Stimulated activated CD8-positive, alpha-beta memory T cell treated with anti-CD3 and anti-CD28 coated beads, Interleukin-2, amount 100 ng/mL, for 48 hours (primary cell): ENCODE measurements around the gene EDIL3.
"Not testable (repeated sequence)": the region's sequence is repeated elsewhere in the genome, so short reads cannot be mapped to it uniquely, and the experiment has no call there.

Experiments used
- DNase-seq, 2 donors: peaks; one replicate each; pipeline ENCODE4 v3.0.0-alpha.2; 2020; ENCODE audit warnings: low read depth in 2 of 2

The EDIL3 gene

DNA sequence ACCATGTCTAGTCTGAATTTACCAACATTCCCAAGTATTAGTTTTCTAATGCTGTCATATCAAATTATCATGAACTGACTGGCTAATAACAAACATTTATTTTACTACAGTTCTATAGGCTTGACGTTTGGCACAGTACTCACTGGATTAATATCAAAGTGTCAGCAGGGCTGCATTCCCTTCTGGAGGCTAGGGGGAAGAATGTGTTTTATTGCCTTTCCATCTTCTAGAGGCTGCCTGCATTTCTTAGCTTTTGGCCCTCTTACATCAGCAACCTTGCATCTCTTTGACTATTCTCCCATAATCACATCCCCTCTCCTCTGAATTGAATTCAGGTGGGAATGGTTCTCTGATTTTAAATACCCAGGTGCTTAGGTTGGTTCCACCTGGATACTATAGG lies 84.7 kb downstream of the EDIL3 start:
- DNase-seq: no peak

DNA sequence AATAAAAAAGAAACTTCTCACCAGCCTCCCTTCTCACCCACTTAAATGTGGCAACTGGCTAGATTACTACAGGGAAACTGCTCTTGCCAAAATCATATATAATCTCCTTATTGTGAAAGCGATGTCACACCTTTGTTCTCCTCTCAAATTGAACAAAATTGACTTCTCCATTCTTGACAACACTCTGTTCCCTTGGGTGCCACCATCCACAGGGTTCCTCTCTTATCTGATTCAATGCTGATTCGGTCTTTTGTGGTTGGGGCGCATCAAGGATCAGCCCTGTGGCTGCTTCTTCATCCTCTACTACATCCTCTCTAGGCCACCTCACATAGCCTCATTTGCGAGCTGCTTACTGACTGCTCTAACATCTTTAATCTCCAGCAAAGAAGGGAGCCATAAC lies 86.1 kb downstream of the EDIL3 start:
- no peak for DNase-seq

GRCh38 chr5:84297641-84298040 lies 87.0 kb downstream of the EDIL3 start:
- DNase-seq: not testable (repeated sequence)

GRCh38 chr5:84292788-84293653 lies 91.7 kb downstream of the EDIL3 start:
- DNase-seq: no peak

DNA sequence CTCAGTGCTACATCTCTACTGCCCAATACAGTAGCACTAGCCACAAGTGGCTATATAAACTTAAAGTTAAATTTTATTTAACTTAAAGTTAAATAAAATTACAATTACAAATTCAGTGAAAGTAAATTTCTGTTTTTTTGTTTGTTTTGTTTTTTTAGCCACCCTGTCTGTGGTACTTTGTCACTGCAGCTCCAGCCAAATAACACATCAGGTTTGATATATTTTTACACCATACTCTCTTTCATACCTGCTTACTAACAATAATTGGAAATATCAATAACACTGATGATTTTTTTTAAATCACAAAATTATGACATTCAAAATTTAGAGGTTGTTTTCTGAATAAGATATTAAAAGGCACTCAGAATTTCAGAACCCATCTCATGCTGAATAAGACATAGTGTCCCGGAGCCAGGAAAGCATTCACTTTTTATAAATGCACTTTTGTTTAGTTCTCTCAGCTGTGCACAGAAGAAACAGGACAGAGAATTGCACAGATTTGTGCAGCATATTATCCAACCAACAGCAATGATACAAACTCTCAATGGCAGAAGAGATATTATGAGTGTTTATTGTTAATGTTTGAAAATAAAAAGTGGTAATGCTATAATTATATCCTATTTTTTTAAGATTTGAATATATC lies 92.6 kb downstream of the EDIL3 start:
- no peak for DNase-seq

- DNase-seq: no peak
These were observed 94.0 kb downstream of the EDIL3 start for GRCh38 chr5:84290673-84291072.

- no peak for DNase-seq
These were observed 94.5 kb downstream of the EDIL3 start for GRCh38 chr5:84290161-84290560.

DNA sequence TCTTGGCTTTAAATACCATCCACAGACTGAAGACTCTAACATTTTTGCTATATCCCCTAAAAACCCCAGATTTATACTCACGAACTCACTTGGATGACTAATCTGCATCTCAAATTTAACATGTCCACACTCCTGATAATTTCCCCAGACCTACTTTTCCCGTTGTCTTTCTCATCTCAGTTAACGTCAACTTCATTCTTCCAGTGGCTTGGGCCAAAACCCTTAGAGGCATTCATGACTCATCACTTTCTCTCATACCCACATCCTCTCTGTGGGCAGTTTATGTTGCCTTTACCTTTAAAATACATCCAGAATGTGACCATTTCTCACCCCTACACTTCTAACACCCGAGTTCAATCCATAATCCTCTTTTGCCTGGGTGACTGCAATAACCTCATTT lies 96.7 kb downstream of the EDIL3 start:
- no peak for DNase-seq

DNA sequence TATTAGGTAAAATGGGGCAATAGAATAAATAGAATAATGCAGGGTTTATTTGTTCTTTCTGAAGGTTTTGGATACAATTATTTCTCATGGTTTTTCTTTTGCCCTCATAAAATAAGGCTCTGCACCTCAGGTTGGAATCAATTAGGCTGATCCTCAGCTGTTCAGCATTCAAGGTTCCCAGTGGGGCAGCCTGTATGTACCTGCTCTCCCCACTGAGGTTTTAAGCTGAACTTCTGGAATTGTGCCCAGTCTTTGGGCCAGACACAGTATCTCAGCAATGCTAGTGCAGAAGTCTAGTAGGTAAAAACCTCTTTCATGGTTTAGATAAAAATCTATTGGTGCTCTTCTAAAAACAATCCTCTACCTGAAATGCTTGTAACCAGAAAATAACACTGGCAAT lies 98.0 kb downstream of the EDIL3 start:
- DNase-seq: no peak

DNA sequence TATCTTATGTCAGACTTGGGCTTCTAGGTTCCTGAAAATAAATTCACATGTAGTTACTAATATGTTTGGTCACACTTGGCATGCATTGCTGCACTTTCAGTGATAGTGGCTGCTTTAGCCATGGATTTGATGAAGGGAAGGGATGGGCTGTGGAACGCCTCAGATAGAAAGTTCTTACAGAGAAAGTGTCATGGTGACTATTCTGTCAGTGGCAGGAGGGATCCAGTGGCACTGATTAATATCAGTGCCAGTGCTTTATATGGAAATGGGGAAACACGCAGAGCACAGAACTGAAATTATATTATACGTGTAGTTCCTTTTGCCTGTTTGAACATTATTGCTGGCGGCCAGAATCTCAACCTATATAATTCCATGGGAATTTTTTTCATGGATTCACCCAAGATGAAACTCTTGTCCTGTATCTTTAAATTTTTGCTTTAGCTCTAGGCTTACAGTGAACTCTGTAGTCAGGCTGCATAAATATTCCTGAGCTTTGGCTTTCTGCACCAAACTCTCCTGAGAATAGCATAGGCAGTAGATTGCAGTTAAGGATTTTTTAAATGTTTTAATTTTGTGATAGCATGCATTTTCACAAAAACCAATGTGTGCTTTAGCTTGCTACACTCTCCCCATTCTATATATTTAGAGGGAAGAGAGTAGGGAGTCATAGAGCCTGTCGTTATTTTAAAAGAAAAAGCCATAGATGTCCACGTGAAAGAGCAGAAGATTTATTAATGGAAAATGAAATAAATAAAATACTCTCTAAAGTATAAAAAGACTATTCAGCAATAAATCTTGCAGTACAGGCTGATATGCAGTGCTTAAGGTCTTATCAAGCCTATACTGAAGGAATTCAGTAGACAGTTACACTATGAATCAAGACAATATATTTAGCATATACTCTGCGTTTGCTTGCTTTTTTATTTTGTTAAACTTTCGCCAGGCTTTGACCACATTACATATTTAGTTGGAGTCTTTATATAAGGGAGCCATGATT lies 98.7 kb downstream of the EDIL3 start:
- no peak for DNase-seq

DNA sequence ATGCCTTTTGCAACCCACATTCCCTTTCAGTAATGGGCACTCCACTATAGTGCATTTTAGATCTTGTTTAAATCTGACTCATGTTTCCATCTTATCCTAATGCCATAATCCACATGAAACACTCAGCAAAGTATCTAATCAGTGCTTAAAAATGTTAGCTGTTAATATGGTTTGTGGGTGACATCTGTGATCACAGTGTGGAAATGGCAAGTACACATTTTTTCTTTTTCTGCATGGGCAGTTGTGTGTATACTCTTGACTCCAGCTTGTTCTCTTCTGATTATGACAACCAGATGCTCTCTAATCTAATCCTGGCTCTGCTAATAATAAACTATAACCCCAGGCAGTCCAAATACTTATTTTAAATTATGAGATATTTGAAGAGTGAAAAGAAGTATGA lies 103.3 kb downstream of the EDIL3 start:
- DNase-seq: no peak

DNA sequence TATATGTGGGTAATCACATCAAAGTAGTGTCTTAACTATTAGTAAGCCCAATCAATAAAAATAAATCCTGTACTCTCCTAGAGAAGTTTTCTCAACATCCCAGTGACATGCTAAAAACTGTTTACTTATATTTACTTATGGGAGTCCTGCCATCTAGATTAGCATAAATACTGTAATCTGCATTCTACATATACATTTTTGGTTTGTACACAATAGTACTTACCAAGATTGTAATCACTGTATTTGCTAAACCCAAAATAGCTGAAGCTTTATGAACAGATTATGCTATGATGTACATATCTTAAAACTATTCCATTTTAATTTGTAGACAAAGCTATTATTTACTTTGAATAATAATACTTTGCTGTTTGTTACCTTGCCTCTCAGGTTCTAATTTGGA lies 105.4 kb downstream of the EDIL3 start:
- no peak for DNase-seq

- no peak for DNase-seq
These were observed 109.1 kb downstream of the EDIL3 start for GRCh38 chr5:84275609-84276008.

- no peak for DNase-seq
These were observed 109.9 kb downstream of the EDIL3 start for GRCh38 chr5:84274585-84275468.

DNA sequence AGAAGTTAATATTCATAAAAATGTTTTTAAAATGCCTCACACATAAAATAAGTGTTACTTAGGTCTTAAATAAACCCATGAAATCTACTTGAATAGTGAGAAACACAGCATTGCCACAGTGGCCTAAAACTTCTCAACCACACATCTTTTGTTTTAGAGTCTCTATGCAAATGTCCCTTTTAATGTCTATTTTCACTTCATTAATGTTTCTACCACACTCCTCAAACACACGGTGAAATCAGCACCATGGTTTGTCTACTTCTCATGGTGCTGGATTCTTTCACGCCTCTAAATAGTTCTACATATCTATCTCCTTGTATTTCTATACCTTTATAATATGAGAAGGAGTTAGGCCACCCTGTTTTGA lies 111.2 kb downstream of the EDIL3 start:
- no peak for DNase-seq

GRCh38 chr5:84272771-84273516 lies 111.7 kb downstream of the EDIL3 start:
- no peak for DNase-seq

DNA sequence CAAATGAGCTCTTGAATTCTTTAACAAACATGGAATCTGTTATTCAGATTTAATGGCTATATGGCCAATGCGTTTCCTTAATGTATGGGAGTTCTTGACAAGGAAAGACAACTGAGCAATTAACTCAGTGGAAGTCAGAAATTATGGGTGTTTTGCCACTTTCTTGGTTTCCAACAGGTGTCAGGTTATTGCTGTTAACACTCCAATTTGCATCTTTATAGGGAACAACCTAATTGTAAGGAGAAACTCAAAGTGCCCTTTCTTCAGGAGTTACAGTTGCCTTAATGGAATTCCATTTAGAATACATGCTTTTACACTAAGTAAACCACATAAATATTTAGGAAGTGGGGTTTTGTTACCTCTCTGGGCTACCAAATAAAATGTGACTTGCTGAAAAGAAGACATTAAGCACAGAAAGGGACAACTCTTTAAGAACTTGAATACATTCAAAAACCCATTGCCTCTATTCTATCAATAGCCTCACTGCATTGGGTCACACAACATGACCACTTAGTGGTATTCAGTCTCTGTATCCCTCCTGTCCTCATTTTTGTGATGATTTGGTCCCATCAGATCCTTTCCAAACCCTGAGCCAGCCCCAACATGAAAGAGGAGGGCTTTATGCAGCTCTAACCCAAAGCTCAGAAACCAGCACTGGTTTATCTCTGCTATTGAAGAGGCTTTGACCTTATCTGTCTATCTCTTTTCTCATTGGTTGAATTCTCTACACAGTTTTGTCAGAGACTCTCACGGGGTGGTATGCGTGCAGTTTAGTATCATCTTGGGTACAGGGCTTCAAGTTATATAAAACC lies 118.7 kb downstream of the EDIL3 start:
- DNase-seq: no peak

DNA sequence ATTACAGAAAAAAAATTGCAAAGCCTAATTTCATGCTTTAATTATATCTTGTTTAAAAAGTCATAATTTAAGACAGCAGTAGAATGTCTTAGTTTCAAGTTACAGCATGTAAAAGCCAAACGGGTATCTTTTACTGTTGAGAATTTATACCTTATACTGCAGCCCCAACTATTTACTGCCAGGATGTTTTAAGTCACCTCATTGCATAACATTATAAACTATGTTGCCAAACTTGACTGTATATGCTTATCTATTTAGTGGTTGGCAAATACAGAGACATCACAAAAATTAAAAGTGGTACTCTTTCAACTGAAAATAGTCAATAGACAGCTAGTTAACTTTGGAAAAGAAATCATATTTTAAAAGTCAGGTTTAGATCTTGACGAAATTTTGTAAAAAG lies 119.5 kb downstream of the EDIL3 start:
- no peak for DNase-seq

GRCh38 chr5:84260939-84261338 lies 123.7 kb downstream of the EDIL3 start:
- no peak for DNase-seq

DNA sequence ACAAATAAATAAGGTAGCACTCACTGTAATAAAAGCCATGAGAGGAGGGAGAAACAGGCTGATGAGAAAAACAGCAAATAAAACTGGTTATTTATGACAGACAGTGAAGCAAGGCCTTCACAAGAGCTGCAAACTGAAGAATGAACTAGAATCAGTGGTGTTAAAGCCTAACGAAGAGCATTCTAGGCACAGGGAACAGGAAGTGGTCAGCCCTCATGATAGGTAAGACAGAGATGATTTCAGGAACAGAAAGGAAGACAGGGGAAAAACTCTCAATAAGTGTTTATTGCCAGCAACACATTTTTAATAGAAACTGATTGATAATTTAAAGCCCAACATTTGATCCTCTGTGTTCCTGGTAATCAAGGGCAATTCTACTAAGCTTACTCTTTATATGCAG lies 124.5 kb downstream of the EDIL3 start:
- no peak for DNase-seq
